OCI-LY7 (cell line): Measurements from ENCODE around the gene CHCHD1.

Experiments
- CTCF ChIP-seq: fragments of 200-600 bp; sonication (generic); conservative IDR thresholded peaks from 2 replicates; pipeline ENCODE4 v1.5.1; 2014; ENCODE audit warnings: mild to moderate bottlenecking, antibody characterized with exemption, low read length, moderate library complexity, mixed read lengths
- EZH2phosphoT487 ChIP-seq: fragments of 200-600 bp; sonication (generic); IDR thresholded peaks from 2 replicates; pipeline ENCODE4 v1.6.1; 2018; ENCODE audit warnings: low read depth, borderline replicate concordance, mild to moderate bottlenecking, mixed run types, antibody characterized with exemption, low read length, moderate library complexity, mixed read lengths

GRCh38 chr10:73819513-73820093, 37.8 kb downstream of the CHCHD1 start:
- TF ChIP-seq CTCF (no peak), EZH2phosphoT487 (no peak)
